Activated CD8-positive, alpha-beta memory T cell treated with anti-CD3 and anti-CD28 coated beads, Interleukin-2, amount 50 U/mL, for 1 hour (primary cell): ENCODE results near the gene TMTC4.
"Not testable (repeated sequence)": the region's sequence is repeated elsewhere in the genome, so short reads cannot be mapped to it uniquely, and the experiment has no call there.

ENCODE experiments used
- DNase-seq: peaks from one replicate; pipeline ENCODE4 v3.0.0-alpha.2; 2020; ENCODE audit errors: extremely low read depth

Gene TMTC4, protein sequence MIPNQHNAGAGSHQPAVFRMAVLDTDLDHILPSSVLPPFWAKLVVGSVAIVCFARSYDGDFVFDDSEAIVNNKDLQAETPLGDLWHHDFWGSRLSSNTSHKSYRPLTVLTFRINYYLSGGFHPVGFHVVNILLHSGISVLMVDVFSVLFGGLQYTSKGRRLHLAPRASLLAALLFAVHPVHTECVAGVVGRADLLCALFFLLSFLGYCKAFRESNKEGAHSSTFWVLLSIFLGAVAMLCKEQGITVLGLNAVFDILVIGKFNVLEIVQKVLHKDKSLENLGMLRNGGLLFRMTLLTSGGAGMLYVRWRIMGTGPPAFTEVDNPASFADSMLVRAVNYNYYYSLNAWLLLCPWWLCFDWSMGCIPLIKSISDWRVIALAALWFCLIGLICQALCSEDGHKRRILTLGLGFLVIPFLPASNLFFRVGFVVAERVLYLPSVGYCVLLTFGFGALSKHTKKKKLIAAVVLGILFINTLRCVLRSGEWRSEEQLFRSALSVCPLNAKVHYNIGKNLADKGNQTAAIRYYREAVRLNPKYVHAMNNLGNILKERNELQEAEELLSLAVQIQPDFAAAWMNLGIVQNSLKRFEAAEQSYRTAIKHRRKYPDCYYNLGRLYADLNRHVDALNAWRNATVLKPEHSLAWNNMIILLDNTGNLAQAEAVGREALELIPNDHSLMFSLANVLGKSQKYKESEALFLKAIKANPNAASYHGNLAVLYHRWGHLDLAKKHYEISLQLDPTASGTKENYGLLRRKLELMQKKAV

DNA sequence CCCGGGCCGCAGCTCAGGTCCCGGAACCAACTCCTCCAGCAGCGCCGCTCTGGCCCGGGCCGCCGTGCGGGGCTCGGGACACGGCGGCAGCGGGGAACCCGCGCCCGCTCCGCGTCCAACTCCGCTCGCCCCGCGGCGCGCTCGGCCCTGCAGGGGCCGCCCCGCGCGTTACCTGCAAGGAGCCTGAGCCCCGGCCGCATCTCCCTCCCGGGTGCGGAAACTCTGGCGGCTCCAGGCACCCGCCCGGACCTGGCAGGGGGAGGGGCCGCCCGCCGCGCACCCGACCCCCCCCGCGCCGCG is at the start of gene TMTC4:
Gene TMTC4, minus strand, starts transcription at position 224 of the 300 bp plus-strand sequence. CDS start 4,433 bp downstream, outside the sequence.
- no peak for DNase-seq

DNA sequence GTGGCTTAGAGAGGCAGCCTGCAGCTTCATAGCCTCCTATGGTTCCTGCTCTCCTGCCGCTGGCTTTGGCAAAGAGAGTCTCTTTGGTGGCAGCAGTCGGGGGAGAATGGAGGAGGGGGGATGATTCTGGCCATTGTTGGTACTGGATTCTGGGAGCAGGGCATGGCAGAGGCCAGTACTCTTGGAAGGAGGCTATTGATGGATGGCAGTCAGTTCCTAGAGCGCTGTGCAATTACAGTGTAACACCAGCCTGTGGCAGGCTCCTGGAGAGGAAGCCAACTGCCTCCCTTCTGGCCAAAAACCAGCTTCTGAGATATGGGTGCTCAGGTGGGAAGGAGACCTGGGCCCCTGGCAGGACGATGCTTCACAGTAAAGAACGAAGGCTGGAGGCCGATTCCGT is 47.9 kb upstream of the TMTC4 start:
- DNase-seq = no peak

DNA sequence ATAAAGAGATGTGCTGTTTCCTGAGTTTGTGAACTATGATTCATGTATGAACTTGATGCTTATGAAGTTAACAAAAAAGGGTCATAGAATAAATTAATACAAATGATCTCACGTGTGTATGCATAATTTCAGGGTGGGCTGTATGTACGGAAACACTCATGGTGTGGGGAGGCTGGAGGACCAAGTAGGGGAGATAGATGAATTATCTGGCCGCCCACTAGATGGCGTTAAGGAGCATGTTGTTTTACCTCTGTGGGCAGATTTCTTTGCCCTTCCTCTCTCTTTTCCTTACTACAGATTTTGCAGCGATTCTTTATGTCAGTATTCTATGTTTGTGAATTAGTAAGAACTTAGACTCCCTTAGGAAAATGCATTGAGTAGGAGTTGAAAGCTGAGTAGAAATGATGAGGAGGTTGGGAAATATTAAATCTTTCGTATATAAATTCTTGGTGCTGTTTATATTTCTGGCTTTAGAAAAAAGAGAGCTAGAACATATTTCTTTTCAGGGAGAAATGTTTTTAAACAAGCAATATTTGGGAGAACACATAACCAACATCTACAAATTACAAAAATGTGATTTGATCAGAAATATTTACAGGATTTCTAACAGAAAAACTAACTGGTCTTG is 47.4 kb upstream of the TMTC4 start:
- no peak for DNase-seq

DNA sequence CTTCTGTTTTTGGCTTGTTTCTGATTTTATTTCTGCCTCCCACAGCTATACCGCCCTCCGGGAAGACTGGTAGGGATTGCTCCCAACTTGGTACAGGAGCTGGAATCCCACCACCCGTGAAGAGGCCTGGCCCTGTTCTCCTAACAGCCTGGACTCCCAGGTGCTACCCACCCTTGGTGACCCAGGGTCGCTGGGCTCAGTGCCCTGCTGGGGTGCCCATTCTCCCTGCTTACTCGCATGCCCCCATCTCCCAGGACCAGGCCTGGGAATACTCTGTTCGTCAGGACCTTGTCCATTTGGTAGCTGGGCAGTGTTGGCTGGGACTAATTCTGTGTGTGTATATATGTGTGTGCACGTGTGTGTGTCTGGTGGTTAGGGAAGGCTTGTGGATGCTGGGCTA is 41.0 kb upstream of the TMTC4 start:
- no peak for DNase-seq

DNA sequence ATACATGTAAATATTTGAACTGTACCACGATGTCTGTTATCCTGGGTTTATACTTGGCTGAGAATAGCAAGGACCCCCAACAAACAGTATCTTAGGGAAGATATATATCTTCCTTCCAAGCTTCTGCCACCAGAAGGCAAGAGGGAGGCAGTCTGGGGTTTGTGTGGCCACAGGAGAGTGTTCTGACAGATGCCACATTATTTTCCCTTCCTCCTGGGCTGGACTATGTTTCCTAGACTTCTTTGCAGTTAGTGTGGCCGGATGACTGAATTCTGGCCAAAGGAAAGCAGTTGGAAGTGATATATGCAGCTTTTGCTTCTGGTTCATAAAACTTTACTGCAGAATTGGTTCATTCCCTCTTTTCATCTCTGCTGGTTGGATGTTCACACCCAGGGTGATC is 39.9 kb upstream of the TMTC4 start:
- no peak for DNase-seq

DNA sequence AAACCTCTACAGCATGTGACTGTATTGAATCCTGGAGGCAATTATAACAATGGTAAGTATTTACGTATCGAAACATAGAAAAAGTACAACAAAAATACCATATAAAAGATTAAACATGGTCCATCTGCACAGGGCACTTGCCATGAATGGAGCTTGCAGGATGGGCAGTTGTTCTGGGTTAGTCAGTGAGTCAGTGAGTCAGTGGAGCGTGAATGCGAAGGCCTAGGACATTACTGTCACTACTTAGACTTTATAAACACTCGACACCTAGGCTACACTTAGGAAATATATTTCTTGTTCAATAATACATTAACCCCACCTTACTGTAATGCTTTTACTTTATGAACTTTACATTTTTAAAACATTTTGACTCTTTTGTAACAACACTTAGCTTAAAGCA is 35.6 kb upstream of the TMTC4 start:
- no peak for DNase-seq

DNA sequence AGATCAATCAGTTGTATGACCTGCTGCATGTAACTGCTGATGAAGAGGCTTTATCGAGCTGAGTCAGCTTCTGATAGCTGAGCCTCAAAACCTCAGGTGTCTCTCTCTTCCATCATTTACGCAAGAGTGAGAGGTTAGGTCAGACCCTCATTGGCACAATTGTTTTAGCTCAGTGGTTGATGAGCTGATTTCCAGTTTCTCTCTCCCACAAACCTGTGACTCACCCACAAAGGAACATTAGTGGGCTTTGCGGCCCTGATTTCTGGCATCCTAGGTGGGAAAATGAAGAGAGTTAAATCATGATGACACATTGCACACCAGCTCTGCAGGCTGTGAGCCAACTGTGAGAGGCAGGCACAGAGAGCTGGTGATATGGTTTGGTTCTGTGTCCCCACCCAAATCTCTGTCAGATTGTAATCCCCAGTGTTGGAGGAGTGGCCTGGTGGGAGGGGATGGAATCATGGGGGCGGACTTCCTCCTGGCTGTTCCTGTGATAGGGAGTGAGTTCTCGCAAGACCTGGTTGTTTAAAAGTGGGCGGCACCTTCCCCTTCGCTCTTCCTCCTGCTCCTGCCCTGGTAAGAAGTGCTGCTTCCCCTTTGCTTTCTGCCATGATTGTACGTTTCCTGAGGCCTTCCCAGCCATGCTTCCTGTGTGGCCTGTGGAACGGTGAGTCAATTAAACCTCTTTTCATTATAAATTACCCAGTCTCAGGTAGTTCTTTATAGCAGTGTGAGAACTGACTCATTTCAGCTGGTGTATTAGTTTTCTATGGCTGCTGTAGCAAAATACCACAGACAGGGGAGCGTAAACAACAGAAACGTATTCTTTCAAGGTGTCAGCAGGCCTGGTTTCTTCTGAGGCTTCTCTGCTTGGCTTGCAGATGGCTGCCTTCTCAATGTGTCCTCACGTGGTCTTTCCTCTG is 33.5 kb upstream of the TMTC4 start:
- no peak for DNase-seq

DNA sequence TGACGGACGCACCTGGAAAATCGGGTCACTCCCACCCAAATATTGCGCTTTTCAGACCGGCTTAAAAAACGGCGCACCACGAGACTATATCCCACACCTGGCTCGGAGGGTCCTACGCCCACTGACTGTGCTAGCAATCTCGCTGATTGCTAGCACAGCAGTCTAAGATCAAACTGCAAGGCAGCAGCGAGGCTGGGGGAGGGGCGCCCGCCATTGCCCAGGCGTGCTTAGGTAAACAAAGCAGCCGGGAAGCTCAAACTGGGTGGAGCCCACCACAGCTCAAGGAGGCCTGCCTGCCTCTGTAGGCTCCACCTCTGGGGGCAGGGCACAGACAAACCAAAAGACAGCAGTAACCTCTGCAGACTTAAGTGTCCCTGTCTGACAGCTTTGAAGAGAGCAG is 23.7 kb upstream of the TMTC4 start:
- DNase-seq = not testable (repeated sequence)

DNA sequence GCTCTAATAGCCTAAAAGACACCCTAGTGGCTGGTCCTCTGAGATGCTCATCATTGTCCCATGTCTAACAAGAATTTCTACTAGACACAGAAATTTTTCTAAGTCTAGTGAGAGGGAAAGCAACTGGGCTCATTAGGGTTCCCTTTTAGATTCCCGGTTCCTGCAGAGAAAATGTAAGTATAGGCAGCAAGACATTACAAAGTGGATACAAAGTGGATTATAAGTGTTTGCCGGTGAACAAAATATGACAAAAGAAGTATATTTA is 20.8 kb upstream of the TMTC4 start:
- DNase-seq = no peak

DNA sequence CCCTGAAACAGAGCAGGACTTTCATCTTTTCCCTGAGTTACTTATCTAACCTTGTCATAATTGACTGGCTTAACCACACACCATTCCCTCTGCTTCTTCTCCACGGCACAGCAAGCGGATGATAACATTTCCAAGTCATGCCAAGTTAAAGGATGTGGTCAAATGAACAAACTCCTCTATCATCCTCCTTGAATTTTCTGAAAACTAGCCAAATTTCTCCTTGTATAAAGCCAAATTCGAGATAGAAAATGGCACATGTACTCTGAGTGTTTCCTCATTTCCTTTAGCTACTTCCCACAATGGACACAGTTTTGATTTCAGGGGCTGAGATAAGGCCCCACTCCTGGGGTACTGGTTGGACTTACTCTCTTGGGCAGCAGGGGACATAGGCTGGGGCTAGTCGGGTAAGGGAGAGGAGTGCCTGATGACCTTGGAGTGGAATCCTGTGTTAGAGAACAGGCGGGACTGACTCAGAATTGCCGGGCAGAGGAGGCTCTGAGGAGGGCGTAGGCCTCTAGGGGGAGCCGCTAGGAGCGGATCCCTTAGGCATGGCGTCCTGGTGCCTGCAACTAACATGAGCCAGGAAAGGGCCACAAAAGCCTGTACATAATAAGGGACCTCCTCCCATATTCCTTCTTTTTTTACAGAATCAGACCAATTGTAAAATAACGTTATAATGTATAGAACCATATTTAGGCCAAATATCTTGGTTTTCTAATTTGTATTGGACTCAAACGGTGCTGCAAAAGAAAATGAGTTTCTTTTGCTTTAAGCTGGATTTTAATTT is 20.3 kb upstream of the TMTC4 start:
- DNase-seq = no peak

DNA sequence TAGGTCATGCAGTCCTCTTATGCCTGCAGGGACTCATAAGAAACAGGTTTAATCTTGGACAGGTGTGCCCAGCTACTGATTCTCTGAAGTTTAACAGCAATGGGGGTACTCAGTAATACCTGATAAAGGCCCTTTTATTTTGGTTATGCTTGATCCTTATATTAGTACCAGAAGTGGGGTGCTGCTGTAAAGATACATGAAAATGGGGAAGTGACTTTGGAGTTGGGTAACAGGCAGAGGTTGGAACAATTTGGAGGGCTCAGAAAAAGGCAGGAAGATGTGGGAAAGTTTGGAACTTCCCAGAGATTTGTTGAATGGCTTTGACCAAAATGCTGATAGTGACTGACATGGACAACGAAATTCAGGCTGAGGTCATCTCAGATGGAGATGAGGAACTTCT is 14.6 kb upstream of the TMTC4 start:
- DNase-seq = no peak

DNA sequence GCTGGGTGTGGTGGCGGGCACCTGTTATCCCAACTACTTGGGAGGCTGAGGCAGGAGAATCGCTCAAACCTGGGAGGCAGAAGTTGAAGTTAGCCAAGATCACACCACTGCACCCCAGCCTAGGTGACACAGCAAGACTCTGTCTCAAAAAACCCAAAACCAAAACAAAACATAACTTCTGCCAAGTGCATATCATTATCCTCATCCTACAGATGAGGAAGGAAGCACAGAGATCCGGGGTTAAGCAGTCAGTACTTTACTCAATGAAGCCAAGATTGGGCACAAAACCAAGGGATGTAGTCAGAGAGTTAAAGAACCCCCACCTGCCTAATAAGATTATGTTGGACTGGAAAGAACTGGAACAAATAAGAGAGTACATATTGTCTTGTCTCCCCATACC is 5.5 kb upstream of the TMTC4 start:
- DNase-seq = no peak

DNA sequence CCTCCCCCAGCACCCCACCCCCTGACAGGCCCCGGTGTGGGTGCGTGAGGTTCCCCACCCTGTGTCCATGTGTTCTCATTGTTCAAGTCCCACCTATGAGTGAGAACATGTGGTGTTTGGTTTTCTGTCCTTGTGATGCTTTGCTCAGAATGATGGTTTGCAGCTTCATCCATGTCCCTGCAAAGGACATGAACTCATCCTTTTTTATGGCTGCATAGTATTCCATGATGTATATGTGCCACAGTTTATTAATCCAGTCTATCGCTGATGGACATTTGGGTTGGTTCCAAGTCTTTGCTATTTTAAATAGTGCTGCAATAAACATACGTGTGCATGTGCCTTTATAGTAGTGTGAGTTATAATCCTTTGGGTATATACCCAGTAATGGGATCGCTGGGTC is 2.5 kb upstream of the TMTC4 start:
- DNase-seq = not testable (repeated sequence)

DNA sequence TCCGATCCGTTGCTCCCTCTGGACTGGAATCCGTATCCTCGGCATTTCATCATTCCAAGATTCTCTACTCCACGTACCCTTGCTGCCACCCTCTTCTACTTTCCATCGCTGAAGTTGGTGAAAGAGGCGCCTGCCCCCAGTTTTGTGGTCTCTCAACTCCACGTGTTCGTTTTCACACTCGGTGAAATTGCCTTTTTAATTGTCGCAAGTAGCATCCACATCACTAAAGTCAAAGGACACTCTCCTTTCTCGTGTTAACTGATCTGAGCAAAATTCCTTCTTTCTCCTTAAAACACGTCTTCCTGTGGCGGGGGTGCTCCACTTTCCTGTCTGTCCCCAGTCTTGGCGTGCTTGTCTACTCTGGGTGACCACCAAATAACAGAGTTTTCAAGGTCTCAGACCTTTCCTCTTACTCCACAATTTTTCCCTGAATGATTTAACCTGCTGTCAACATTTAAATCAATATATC is 1.1 kb upstream of the TMTC4 start:
- no peak for DNase-seq

DNA sequence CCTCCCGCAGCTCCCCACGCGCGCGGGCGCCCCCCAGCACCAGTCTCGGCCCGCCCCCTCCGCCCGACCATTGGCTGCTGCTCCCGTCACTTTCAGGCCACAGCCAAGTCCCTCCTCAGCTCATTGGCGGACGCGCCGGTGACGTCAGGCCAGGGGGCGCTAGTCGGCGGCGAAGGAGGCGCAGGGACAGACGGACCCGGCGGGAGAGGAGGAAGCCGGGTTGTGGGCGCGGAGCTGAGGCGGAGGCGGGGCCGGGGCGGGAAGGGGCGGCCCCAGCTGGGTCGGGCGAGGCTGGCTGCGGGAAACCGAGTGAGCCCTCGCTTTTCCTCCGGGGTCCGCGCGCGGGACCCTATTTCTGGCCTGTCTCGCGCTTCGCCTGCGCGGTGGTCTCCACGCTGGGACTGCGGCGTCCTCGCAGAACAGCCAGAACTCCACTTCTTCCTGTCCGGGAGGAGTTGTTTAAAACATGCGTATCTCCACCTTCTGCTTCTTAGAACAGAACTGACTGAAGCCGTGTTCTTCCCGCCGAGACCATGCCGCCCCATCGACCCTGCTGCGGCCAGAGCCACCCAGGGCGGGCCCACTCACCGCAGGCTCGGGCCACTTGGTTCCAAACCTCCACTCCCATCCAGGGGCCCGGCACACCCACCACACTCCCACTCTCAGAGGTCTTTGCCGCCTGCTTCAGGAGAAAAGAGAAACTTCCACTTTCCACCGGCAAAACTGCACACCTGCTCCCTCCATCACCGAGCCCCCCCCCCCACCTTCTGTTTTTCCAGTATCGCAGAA is 471 bp upstream of the TMTC4 start:
- peak; percentile 96 for DNase-seq

DNA sequence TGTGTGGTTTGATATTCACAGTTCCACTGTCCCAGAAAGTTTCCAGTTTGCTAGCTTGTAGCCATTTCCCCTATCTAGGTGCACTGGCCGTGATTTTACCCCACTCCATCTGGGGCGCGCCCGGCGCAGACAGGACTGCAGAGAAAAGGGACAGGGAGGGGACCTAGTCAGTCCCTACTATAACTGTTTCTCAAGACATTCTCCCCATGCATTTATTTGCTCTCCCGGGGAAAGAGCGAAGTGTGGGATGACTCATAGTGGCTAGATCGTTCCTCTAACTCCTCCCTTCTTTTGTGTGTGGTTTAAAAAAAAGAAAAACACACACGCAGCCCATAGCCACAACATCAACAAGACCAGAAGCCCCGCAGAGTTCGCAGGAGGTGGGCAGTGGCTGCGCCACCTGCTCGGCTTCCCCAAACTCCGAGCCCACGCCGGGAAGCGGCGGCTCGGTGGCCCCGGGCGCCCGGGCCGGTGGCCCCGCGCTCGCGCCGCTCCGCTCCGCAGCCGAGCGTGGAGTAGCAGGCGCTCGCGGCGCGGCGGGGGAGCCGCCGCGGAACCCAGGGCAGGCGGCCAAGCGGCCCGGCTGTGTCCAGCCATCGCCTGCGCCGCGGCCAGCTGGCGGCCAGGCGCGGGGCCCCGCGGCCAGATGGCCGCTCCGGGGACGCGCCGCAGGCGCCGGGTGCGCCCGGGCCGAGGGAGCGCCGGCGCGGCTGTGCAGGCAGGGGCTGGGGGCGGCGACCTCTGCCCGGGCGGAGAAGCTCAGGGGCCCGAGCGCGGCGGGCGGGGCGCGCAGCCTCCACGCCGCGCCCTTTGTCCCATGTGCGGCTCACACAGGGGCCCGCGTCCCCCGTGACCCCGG is 653 bp downstream of the TMTC4 start:
- DNase-seq = peak; percentile 27

DNA sequence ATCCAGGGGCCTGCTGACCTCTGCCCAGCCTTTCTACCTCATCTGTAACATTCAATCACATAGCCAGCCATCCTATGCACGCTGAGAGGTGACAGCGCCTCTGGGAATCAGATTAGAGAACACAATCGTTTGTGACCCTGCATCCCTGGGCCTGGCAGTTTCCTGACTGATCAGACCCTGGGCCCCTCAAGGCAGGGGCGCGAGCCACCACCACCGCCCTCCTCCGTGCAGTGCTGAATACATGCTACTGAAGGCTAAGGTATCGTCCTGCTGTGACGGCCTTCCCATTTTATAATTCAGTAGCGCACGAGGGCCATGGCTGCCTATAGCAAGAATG is 1.3 kb downstream of the TMTC4 start:
- no peak for DNase-seq

DNA sequence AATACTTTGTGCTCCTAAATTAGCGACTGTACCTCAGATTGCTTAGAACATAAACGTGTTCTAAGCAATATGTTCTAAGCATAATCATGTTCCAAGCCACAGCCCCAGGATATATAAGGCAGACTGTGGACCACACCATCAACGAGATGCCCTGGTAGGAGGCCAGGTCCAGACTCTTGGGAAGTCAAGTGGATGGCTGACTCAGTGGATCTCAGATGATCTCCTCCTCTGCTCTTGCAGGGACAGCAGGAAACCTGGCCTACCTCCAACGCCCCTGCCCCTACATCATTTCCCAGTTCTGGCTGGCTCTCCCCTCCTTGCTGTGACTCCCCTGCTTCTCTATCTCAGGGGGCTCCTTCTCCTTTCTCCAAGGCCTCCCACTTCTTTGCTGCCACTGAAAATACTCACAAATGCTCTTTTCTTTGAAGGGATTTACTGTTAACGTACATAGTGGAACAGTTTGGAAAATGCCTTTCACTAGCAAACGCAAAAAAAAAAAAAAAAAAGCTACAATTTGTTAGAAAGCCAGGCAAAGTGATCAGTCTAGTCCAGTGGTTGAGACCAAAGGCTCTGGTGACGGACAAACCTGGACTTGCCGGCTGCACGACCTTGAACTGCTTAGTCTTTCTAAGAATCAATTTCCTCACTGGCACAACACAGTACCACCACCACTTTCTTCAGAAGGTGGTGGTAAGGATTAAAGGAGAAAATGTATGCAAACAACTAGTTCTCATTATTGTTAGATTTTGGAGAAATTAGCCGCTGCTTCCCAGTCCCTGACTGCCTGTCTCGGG is 3.0 kb downstream of the TMTC4 start:
- DNase-seq = no peak

DNA sequence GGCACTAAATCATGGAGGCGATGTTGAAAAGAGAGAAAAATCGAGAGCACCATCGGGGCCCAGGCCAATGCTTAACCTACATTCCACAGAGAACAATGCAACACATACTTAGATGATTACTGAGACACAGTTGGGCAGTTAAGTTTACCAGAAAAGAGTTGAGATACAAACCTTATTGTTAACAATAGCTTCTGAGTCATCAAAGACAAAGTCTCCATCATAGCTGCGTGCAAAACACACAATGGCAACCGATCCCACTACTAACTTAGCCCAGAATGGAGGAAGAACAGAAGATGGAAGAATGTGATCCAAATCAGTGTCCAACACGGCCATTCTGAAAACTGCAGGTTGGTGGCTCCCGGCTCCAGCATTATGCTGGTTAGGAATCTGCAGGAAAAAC is 6.2 kb downstream of the TMTC4 start:
- DNase-seq = no peak
